Heart right ventricle (tissue), 16 donors: ENCODE data around the gene CDC25C. TPM values are rescaled to one million over a fixed set of nuclear protein-coding genes. Genes with fewer than 3 reads are reported as not detected.

Source experiments
- ATAC-seq, 8 donors: fragments of 200-7000 bp; cut with Tn5 transposase; one replicate each; pipeline ENCODE4 v1.9.1; 2020; ENCODE audit warnings: mild to moderate bottlenecking in 8 of 8, moderate library complexity in 8 of 8, moderate number of reproducible peaks in 1 of 8
- DNase-seq, 2 donors: peaks; one replicate each; pipeline ENCODE4 v3.0.0-alpha.2; 2020
- H3K27ac ChIP-seq, 10 donors: fragments of 200-600 bp; sonication (generic) in 2 of 10; one replicate each; pipeline versions ENCODE4 v1.5.0 to v1.8.0; 2020 to 2022; ENCODE audit warnings: mild to moderate bottlenecking in 3 of 10
- H3K27me3 ChIP-seq, 7 donors: fragments of 200-600 bp; one replicate each; pipeline ENCODE4 v1.8.0; 2021 to 2022; ENCODE audit warnings: mild to moderate bottlenecking in 2 of 7
- H3K36me3 ChIP-seq, 9 donors: fragments of 200-600 bp; sonication (generic) in 1 of 9; one replicate each; pipeline versions ENCODE4 v1.5.0 to v1.8.0; 2020 to 2022; ENCODE audit warnings: mild to moderate bottlenecking in 2 of 9
- H3K4me1 ChIP-seq, 9 donors: fragments of 200-600 bp; sonication (generic) in 1 of 9; one replicate each; pipeline versions ENCODE4 v1.5.0 to v1.8.0; 2020 to 2022; ENCODE audit warnings: mild to moderate bottlenecking in 4 of 9
- H3K4me3 ChIP-seq, 10 donors: fragments of 200-600 bp; sonication (generic) in 2 of 10; one replicate each; pipeline versions ENCODE4 v1.5.0 to v1.8.0; 2020 to 2022; ENCODE audit warnings: mild to moderate bottlenecking in 7 of 10, moderate library complexity in 2 of 10
- H3K9me3 ChIP-seq, 11 donors: fragments of 200-600 bp in 10 of 11; sonication (generic) in 2 of 11; one replicate each; pipeline versions ENCODE4 v1.5.0 to v1.8.0; 2013 to 2022; ENCODE audit warnings: mild to moderate bottlenecking in 2 of 11, control low read depth in 1 of 11, moderate library complexity in 1 of 11
- WGBS, 2 donors: extraction: QIAGEN DNeasy Blood & Tissue Kit; methylation state at CpG; one replicate each; pipeline ENCODE4 v1.1.7; 2013; ENCODE audit warnings: inconsistent platforms in 1 of 2; 5-methylcytosine and 5-hydroxymethylcytosine counted together
- intact Hi-C, 10 donors: fragments of 100-400 bp; cut with DNase I; formaldehyde crosslinking; loops; one replicate each; pipeline versions ENCODE4 v1.11.1 to v1.14.2; 2022
- polyA plus RNA-seq, 2 donors: library from polyadenylated mRNA; stranded (reverse); fragments of 200-250 nt; gene quantifications; one replicate each; pipeline ENCODE4 v1.2.3, GENCODE V29; 2013
- total RNA-seq, 10 donors: library from RNA; stranded (reverse); fragmentation: NEBNext Ultra II Directional in 3 of 10; extraction: Animal tissue kit (Norgen Biotek cat#: 25700) in 3 of 10; gene quantifications; one replicate each; pipeline versions ENCODE4 v1.2.1 to v1.2.4, GENCODE V29; 2021 to 2023
- TF ChIP-seq, protein P1 (sequence below), 9 donors: fragments of 200-600 bp; sonication (generic) in 2 of 9; IDR thresholded peaks; one replicate each; pipeline versions ENCODE4 v1.5.0 to v1.8.0; 2021 to 2022; ENCODE audit warnings: antibody characterized with exemption in 9 of 9, mild to moderate bottlenecking in 5 of 9, moderate library complexity in 1 of 9
- donor health status: Arrhythmogenic right ventricular cardiomyopathy.
- donor health status: ischemic (EF 13 %, LVEDD 7.1; RV severe dilation, severe dysfunction).
- donor health status: healthy with polysubstance abuse.
- donor health status: DM: no; HTN: yes; CAD: no.
- donor health status: DM: no; HTN: no; CAD: no.
- donor health status: ischemic (EF 25% LVEDD 6.9; RV normal size, moderate dysfunction).
- donor health status: ischemic (EF 25% LVEDD 5.7; RV mildly dilated, moderate dysfunction).
- donor health status: healthy.
- donor health status: DM: yes; HTN: yes; CAD: no.
- donor health status: Ischemic cardiomyopathy.
- donor health status: ischemic (EF 35%, LVEDD 5.7; RV mildly dilated, moderate dysfunction).
- donor health status: nonischemic (EF 11% LVEDD 7.7; RV severe dilation, severe dysfunction).
- donor health status: DM: yes; HTN: yes; CAD: no.
- donor health status: PGD.
- donor health status: ischemic (EF 29% LVEDD 5.4; RV normal size, mild dysfunction).
- donor health status: nonischemic (EF 23%, LVEDD 6.1; RV moderate dilation, normal function).

The CDC25C gene
- total and polyA plus RNA-seq, 12 donors, result 0.03 to 0.74 (median 0.37) TPM; not detected in 6

DNA sequence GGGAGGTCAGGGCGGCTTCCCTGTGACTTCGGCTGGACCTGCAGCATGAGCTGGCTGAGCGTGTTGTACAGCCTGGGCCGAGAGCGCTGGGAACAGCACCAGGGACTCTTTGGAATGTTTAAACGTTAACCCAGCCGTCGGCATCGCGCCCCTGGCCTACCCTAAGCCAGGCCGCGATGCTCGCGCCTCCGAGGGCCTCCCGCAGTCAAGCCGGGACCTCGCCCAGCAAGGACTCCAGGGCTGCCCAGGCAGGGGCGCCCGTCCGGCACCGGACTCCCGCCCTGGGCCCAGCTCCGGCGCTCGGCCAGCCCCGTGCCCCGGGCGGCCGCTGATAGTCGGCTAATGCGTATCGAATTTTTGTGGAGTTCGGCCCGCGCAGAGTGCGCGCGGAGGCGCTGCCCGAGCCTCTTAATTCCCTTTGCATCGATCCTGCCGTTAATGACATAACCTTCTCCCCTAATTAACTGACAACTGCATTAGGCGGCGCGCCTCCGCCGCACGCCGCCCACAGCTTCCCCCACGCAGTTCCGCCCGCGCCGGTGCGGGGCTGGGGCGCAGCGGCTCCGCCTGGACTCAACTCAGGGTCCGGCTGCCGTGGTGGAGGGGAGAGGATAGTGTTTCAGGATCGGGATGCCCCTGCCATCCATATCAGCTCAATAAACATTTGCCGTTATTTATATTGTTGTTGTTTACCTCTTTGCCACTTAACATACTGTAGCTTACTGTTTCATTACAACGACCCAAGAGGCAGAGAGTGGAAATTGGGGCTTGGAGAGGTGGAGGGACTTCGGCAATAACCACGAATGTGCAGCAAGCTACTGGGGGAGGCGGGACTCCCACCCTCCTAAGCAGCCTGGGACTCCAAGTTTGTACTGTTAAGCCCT lies 89.7 kb downstream of the CDC25C start:
- H3K36me3 ChIP-seq, result no peaks in the 10 kb centered on the region
- ATAC-seq (peak; percentile 71 to 89 (median 84)), DNase-seq (peak; percentile 10 to 37)
- WGBS, 2 donors, result 4% methylated on average over 66 to 67 of the region's 67 CpGs
- peaks cover 0 to 37% (median 3%) of the 10 kb centered on the region in 7 donors for H3K27me3 ChIP-seq
- peaks cover 4 to 13% (median 13%) of the 10 kb centered on the region in 9 donors for H3K4me1 ChIP-seq
- peak overlapping the region in 7 of 10 donors; percentile 2 to 49 (median 35) for H3K27ac ChIP-seq
- peak overlapping the region; percentile 30 to 73 (median 54) for H3K4me3 ChIP-seq
- intact Hi-C loops, result loop anchor here in 1 of 10 donors (5.0 kb wide), 1 partner anchor 35 kb away; no protein-coding TSS in a partner anchor
- TF ChIP-seq, protein P1, sequence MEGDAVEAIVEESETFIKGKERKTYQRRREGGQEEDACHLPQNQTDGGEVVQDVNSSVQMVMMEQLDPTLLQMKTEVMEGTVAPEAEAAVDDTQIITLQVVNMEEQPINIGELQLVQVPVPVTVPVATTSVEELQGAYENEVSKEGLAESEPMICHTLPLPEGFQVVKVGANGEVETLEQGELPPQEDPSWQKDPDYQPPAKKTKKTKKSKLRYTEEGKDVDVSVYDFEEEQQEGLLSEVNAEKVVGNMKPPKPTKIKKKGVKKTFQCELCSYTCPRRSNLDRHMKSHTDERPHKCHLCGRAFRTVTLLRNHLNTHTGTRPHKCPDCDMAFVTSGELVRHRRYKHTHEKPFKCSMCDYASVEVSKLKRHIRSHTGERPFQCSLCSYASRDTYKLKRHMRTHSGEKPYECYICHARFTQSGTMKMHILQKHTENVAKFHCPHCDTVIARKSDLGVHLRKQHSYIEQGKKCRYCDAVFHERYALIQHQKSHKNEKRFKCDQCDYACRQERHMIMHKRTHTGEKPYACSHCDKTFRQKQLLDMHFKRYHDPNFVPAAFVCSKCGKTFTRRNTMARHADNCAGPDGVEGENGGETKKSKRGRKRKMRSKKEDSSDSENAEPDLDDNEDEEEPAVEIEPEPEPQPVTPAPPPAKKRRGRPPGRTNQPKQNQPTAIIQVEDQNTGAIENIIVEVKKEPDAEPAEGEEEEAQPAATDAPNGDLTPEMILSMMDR (IDR thresholded peaks at IDR 0.05), result peak in 2 of 9 donors; percentile 6 to 7
- H3K9me3 ChIP-seq, result no peaks in the 10 kb centered on the region

DNA sequence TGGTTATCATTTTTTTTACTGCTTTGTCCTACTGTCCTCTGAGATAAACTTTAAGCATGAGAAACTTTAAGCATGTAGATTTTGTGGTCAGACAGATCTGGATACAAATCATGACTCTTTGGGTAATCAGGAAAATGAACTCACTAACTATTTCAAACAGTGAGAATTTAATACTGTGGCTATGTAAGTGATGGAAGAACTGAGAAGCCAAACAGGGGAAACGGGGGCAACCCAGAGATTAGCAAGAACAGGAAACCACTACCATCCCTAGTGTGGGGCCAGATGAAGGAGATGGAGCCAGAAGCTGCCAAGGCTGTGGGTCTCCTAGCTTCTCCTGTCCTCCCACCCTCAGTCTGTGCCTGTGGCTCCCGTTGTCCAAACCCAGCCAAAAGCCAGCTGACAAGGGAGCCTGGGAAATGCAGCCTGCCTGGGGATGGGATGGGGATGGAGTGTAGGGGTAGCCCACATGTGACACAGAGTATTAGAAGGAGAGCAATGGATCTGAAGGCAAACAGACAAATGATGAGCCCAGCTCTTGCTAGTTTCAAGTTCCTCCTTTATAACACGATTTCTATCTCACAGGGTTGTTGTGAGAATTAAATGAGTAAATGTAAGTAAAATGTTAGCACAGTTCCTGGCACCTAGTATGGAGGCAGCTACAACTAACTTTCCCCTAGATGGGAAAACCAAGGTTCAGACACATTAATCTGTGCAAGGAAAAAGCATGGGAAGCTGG lies 90.8 kb downstream of the CDC25C start:
- H3K27ac ChIP-seq, result no peak overlapping the region
- WGBS, 2 donors, result 72 to 76% methylated on average over 3 of the region's 3 CpGs

DNA sequence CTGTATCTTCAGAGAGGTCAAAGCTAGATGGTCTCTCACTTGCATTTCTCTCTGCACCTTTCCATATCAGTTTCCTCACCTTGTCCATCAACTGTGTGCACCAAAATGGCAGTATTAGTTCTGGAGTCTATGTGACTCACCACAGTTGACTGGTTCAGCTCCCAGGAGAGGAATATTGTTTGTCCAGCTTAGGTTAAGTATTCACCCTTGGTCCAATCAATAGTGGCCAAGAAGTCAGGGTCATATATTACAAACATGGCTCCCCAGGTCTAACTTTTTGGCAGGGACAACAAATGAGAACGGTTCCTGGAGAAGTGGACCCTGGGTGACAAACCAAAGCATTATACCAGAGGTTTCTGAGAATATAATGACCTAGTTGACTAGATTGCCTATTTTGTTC lies 93.6 kb downstream of the CDC25C start:
- no peaks in the 10 kb centered on the region for H3K36me3 ChIP-seq
- TF ChIP-seq, protein P1 (IDR thresholded peaks at IDR 0.05), result no peak
- no peak for ATAC-seq
- no peak for DNase-seq
- intact Hi-C loops, result no loop called here
- H3K9me3 ChIP-seq, result no peaks in the 10 kb centered on the region
- no peak overlapping the region for H3K27ac ChIP-seq
- WGBS, 2 donors, result 92 to 93% methylated on average over 1 of the region's 1 CpG
- H3K27me3 ChIP-seq, result peaks cover 0 to 37% (median 3%) of the 10 kb centered on the region in 7 donors
- H3K4me3 ChIP-seq, result no peak overlapping the region
- H3K4me1 ChIP-seq, result peaks cover 4 to 13% (median 13%) of the 10 kb centered on the region in 9 donors

More for the DNA sequence above, 90.8 kb downstream of the CDC25C start:
- H3K9me3 ChIP-seq, result no peaks in the 10 kb centered on the region
- H3K4me1 ChIP-seq, result peaks cover 4 to 13% (median 13%) of the 10 kb centered on the region in 9 donors
- no peaks in the 10 kb centered on the region for H3K36me3 ChIP-seq
- H3K27me3 ChIP-seq, result peaks cover 0 to 37% (median 3%) of the 10 kb centered on the region in 7 donors
- intact Hi-C loops, result loop anchor here in 1 of 10 donors (5.0 kb wide), 1 partner anchor 36 kb away; no protein-coding TSS in a partner anchor
- ATAC-seq (no peak), DNase-seq (no peak)
- no peak overlapping the region for H3K4me3 ChIP-seq
- TF ChIP-seq, protein P1 (IDR thresholded peaks at IDR 0.05), result no peak

Other genes starting within 250 kb of the CDC25C start
- not detected for gene WNT8A, start 247.8 kb downstream of the CDC25C start, total RNA-seq
- gene WNT8A, start 247.8 kb downstream of the CDC25C start, polyA plus RNA-seq, result not detected
- 1 to 10 TPM; 2.0 to 5.9 (median 3.9) TPM for gene NME5, start 192.4 kb downstream of the CDC25C start, total RNA-seq
- gene NME5, start 192.4 kb downstream of the CDC25C start, polyA plus RNA-seq, result 1 to 10 TPM; 3.3 to 9.4 TPM
- 10 to 100 TPM; 16.6 to 33.3 (median 22.7) TPM for gene BRD8, start 153.2 kb downstream of the CDC25C start, total RNA-seq
- 10 to 100 TPM; 13.0 to 35.9 TPM for gene BRD8, start 153.2 kb downstream of the CDC25C start, polyA plus RNA-seq
- 1 to 10 TPM in 2 of 10 donors, under 1 TPM in 6, not detected in 2; 0.13 to 9.3 (median 0.55) TPM for gene KIF20A, start 152.7 kb downstream of the CDC25C start, total RNA-seq
- gene KIF20A, start 152.7 kb downstream of the CDC25C start, polyA plus RNA-seq, result under 1 TPM; 0.12 to 0.29 TPM
- gene CDC23, start 118.5 kb downstream of the CDC25C start, total RNA-seq, result 10 to 100 TPM; 14.6 to 23.0 (median 17.8) TPM
- 10 to 100 TPM; 10.5 to 12.9 TPM for gene CDC23, start 118.5 kb downstream of the CDC25C start, polyA plus RNA-seq
- gene GFRA3, start 57.2 kb downstream of the CDC25C start, total RNA-seq, result 1 to 10 TPM in 1 of 10 donors, under 1 TPM in 8, not detected in 1; 0.15 to 1.7 (median 0.87) TPM
- gene GFRA3, start 57.2 kb downstream of the CDC25C start, polyA plus RNA-seq, result 1 to 10 TPM in 1 of 2 donors, under 1 TPM in 1; 0.59 to 1.4 TPM
- gene FAM53C, start 6.5 kb upstream of the CDC25C start, total RNA-seq, result 10 to 100 TPM; 20.4 to 29.9 (median 25.1) TPM
- 10 to 100 TPM in 1 of 2 donors, 1 to 10 TPM in 1; 8.8 to 14.9 TPM for gene FAM53C, start 6.5 kb upstream of the CDC25C start, polyA plus RNA-seq
- gene KDM3B, start 20.9 kb upstream of the CDC25C start, total RNA-seq, result 10 to 100 TPM; 31.9 to 57.3 (median 48.3) TPM
- 10 to 100 TPM; 11.9 to 22.4 TPM for gene KDM3B, start 20.9 kb upstream of the CDC25C start, polyA plus RNA-seq
- gene REEP2, start 107.3 kb upstream of the CDC25C start, total RNA-seq, result 10 to 100 TPM in 2 of 10 donors, 1 to 10 TPM in 8; 2.0 to 17.3 (median 8.0) TPM
- gene REEP2, start 107.3 kb upstream of the CDC25C start, polyA plus RNA-seq, result 10 to 100 TPM in 1 of 2 donors, 1 to 10 TPM in 1; 2.3 to 10.8 TPM
- 100 to 1,000 TPM in 1 of 10 donors, 10 to 100 TPM in 8, 1 to 10 TPM in 1; 5.2 to 164 (median 40.8) TPM for gene EGR1, start 133.7 kb upstream of the CDC25C start, total RNA-seq
- 10 to 100 TPM; 10.8 to 14.5 TPM for gene EGR1, start 133.7 kb upstream of the CDC25C start, polyA plus RNA-seq
- 100 to 1,000 TPM in 1 of 10 donors, 10 to 100 TPM in 9; 73.5 to 113 (median 83.9) TPM for gene ETF1, start 211.4 kb upstream of the CDC25C start, total RNA-seq
- gene ETF1, start 211.4 kb upstream of the CDC25C start, polyA plus RNA-seq, result 10 to 100 TPM; 17.9 to 52.3 TPM
- 100 to 1,000 TPM; 246 to 415 (median 324) TPM for gene HSPA9, start 243.6 kb upstream of the CDC25C start, total RNA-seq
- 100 to 1,000 TPM in 1 of 2 donors, 10 to 100 TPM in 1; 82.9 to 240 TPM for gene HSPA9, start 243.6 kb upstream of the CDC25C start, polyA plus RNA-seq